Measurements from ENCODE around the gene AHNAK.

AHNAK gene

DNA sequence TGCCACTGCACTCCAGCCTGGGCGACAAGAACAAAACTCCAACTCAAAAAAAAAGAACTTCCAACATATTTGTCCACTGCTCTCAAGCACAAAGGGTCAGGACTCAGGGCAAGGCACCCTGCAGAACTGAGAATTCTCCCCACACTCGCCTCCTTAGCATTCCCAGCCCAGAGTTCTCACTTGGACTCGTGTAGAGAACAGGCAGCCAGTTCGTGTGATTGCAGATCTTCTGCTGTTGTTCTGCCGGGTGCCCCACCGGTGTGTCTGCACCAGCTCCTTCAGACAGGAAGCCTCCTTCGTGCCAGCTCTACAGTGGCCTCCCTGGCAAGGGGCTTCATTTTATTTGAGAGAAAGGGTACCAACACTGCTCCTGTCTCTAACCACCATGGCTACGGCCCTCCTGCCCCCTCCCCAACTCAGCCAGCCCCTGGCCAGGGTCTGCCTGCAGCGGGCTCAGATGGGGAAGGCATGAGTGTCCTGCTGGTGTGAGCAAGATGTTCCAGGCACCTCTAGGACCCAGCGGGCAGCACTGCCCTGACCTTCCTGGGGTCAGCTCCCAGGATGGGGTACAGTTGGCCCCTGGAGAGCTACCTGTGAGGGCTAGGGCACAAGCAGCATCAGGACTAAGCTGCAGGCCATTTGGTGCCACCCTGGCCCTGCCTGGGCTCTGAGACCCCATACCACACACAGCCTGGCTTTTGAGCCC is 147.3 kb downstream of the AHNAK start:
- DNase-seq (ENCODE audit: low read depth): no peak
- TF ChIP-seq POLR2A (IDR thresholded peaks at IDR 0.05; ENCODE audit: extremely low read depth, insufficient read length) (no peak), MAX (IDR thresholded peaks at IDR 0.05; ENCODE audit: low read depth, low read length) (no peak), MYC (IDR thresholded peaks at IDR 0.05; ENCODE audit: low read depth, low read length) (no peak)
- TF ChIP-seq, protein P1, sequence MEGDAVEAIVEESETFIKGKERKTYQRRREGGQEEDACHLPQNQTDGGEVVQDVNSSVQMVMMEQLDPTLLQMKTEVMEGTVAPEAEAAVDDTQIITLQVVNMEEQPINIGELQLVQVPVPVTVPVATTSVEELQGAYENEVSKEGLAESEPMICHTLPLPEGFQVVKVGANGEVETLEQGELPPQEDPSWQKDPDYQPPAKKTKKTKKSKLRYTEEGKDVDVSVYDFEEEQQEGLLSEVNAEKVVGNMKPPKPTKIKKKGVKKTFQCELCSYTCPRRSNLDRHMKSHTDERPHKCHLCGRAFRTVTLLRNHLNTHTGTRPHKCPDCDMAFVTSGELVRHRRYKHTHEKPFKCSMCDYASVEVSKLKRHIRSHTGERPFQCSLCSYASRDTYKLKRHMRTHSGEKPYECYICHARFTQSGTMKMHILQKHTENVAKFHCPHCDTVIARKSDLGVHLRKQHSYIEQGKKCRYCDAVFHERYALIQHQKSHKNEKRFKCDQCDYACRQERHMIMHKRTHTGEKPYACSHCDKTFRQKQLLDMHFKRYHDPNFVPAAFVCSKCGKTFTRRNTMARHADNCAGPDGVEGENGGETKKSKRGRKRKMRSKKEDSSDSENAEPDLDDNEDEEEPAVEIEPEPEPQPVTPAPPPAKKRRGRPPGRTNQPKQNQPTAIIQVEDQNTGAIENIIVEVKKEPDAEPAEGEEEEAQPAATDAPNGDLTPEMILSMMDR (IDR thresholded peaks at IDR 0.05; ENCODE audit: low read depth, low read length): no peak
- H3K4me3 ChIP-seq (ENCODE audit: low read depth, low read length): no peak overlapping the region

GRCh38 chr11:62398011-62398994 is 148.3 kb downstream of the AHNAK start:
- peak; percentile 47 for DNase-seq (ENCODE audit: low read depth)

DNA sequence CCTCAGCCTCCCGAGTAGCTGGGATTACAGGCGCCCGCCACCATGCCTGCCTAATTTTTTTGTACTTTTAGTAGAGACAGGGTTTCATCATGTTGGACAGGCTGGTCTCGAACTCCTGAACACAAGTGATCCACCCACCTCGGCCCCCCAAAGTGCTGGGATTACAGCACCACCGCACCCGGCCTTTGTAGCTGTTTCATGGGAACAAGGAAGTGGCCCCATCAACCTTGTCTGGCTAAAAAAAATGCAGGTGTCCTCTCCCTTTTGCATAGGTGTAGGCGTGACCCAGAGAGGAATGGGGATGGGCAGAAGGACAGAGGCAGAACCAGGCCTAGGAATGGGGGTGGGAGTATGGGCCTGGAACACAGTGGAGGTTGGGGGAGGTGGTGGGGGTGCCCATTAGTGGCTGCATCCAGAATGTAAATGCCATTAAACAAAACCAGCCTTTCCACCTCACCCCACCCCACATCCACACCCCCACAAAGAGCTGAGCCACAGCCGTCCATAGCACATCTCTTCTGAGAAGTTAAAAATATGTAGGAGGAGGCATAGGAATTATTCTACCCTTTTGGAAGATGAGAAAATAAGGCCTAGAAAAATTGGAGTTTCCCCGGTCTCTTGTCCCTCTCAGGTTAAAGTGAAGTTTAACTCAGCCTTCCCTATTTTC is 150.6 kb downstream of the AHNAK start:
- no peak for DNase-seq (ENCODE audit: low read depth)
- TF ChIP-seq MYC (IDR thresholded peaks at IDR 0.05; ENCODE audit: low read depth, low read length) (no peak), MAX (IDR thresholded peaks at IDR 0.05; ENCODE audit: low read depth, low read length) (no peak), POLR2A (IDR thresholded peaks at IDR 0.05; ENCODE audit: extremely low read depth, insufficient read length) (no peak)
- TF ChIP-seq, protein P1 (IDR thresholded peaks at IDR 0.05; ENCODE audit: low read depth, low read length): no peak
- no peak overlapping the region for H3K4me3 ChIP-seq (ENCODE audit: low read depth, low read length)

More at GRCh38 chr11:62398011-62398994, 148.3 kb downstream of the AHNAK start:
- TF ChIP-seq, protein P1 (IDR thresholded peaks at IDR 0.05; ENCODE audit: low read depth, low read length): no peak
- TF ChIP-seq MAX (IDR thresholded peaks at IDR 0.05; ENCODE audit: low read depth, low read length) (no peak), MYC (IDR thresholded peaks at IDR 0.05; ENCODE audit: low read depth, low read length) (no peak), POLR2A (IDR thresholded peaks at IDR 0.05; ENCODE audit: extremely low read depth, insufficient read length) (no peak)
- H3K4me3 ChIP-seq (ENCODE audit: low read depth, low read length): no peak overlapping the region

DNA sequence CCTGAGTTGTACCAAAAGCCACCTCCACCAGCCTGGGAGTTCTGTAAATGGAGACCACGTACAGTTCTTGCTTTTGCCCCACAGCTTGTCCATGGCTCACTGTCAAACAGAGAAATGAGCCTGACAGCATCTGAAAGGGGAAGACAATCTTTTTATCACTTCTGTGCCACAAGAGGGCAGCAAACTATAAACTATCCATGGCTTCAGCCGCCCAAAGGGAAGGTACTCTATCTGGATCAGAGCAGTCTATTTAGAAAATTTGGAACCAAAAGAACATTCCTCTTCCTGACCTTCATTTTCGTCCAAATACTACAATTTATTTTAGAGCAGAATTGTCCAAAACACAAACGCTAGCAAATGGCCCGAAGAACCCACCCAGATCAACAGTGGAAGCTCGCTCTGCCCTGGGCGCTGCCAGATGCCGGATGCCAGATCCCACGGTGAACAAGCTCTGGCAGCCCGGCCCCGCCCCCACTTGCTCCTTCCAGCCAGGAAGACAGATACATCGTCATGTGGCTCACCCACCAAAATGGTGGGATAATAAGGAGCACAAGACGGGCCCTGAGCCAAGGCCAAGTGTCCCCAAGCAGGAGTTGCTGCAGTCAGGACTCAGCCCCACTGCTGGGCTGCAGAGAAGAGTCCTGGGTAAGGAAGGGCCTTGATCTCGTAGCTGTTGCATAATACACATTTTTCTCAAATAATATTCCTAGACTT is 151.6 kb downstream of the AHNAK start:
- TF ChIP-seq MYC (IDR thresholded peaks at IDR 0.05; ENCODE audit: low read depth, low read length) (no peak), MAX (IDR thresholded peaks at IDR 0.05; ENCODE audit: low read depth, low read length) (no peak), POLR2A (IDR thresholded peaks at IDR 0.05; ENCODE audit: extremely low read depth, insufficient read length) (no peak)
- TF ChIP-seq, protein P1 (IDR thresholded peaks at IDR 0.05; ENCODE audit: low read depth, low read length): peak; percentile 54
- no peak overlapping the region for H3K4me3 ChIP-seq (ENCODE audit: low read depth, low read length)
- DNase-seq (ENCODE audit: low read depth): peak; percentile 85

GRCh38 chr11:62393735-62394134 is 152.9 kb downstream of the AHNAK start:
- TF ChIP-seq POLR2A (IDR thresholded peaks at IDR 0.05; ENCODE audit: extremely low read depth, insufficient read length) (no peak), MYC (IDR thresholded peaks at IDR 0.05; ENCODE audit: low read depth, low read length) (no peak), MAX (IDR thresholded peaks at IDR 0.05; ENCODE audit: low read depth, low read length) (no peak)
- TF ChIP-seq, protein P1 (IDR thresholded peaks at IDR 0.05; ENCODE audit: low read depth, low read length): no peak
- no peak overlapping the region for H3K4me3 ChIP-seq (ENCODE audit: low read depth, low read length)

More at GRCh38 chr11:62393735-62394134, 152.9 kb downstream of the AHNAK start:
- no peak for DNase-seq (ENCODE audit: low read depth)
